Ishikawa (cell line): ENCODE results near the gene SMYD4.

Experiments
- CEBPB ChIP-seq: IDR thresholded peaks from 2 replicates; pipeline ENCODE4 v1.6.1; 2012
- CREB1 ChIP-seq: IDR thresholded peaks from 2 replicates; pipeline ENCODE4 v1.6.1; 2012; ENCODE audit warnings: low read depth
- EGR1 ChIP-seq: IDR thresholded peaks from 2 replicates; pipeline ENCODE4 v1.6.1; 2012
- EP300 ChIP-seq: IDR thresholded peaks from 2 replicates; pipeline ENCODE4 v1.6.1; 2012; ENCODE audit warnings: borderline replicate concordance
- FOXM1 ChIP-seq: IDR thresholded peaks from 2 replicates; pipeline ENCODE4 v1.6.1; 2012; ENCODE audit warnings: low read depth, borderline replicate concordance
- NFIC ChIP-seq: IDR thresholded peaks from 2 replicates; pipeline ENCODE4 v1.6.1; 2012
- RAD21 ChIP-seq: IDR thresholded peaks from 2 replicates; pipeline ENCODE4 v1.6.1; 2012; ENCODE audit warnings: low read depth
- TAF1 ChIP-seq: IDR thresholded peaks from 2 replicates; pipeline ENCODE4 v1.6.1; 2012; ENCODE audit warnings: low read depth, mild to moderate bottlenecking
- TCF12 ChIP-seq: IDR thresholded peaks from 2 replicates; pipeline ENCODE4 v1.6.1; 2012; ENCODE audit warnings: low read depth
- TEAD4 ChIP-seq: IDR thresholded peaks from 2 replicates; pipeline ENCODE4 v1.6.1; 2012
- YY1 ChIP-seq: IDR thresholded peaks from 2 replicates; pipeline ENCODE4 v1.6.1; 2012; ENCODE audit warnings: low read depth
- ZBTB7A ChIP-seq: IDR thresholded peaks from 2 replicates; pipeline ENCODE4 v1.6.1; 2012; ENCODE audit warnings: low read depth
- TF ChIP-seq, protein P1 (sequence below): IDR thresholded peaks from 2 replicates; pipeline ENCODE4 v1.6.1; 2012
- TF ChIP-seq, protein P2 (sequence below): IDR thresholded peaks from 2 replicates; pipeline ENCODE4 v1.6.1; 2012
- TF ChIP-seq, protein P3 (sequence below): IDR thresholded peaks from 2 replicates; pipeline ENCODE4 v1.6.1; 2012; ENCODE audit warnings: low read depth, mild to moderate bottlenecking

SMYD4 gene

DNA sequence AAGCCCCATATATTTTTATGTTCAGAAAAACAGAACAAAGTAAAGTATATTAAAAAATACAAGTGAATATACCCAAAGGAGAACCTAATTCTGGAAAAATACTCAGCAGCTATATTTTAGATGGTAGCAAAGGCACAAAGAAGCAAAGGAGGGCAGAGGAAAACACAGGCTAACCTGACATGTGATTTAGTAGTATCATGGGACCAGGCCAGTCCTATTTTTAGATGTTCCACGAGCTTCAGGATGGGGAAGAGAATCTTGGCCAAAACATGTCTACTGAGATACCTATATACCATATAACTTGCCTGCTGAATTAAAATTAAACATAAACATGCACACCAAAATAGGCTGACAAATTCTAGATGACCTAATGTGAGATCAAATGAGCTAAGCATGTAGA is 32.9 kb downstream of the SMYD4 start:
- no peak for TF ChIP-seq TAF1
- no peak for TF ChIP-seq RAD21
- no peak for TF ChIP-seq NFIC
- TF ChIP-seq, protein P1, sequence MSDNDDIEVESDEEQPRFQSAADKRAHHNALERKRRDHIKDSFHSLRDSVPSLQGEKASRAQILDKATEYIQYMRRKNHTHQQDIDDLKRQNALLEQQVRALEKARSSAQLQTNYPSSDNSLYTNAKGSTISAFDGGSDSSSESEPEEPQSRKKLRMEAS, result no peak
- no peak for TF ChIP-seq CEBPB
- TF ChIP-seq YY1, result no peak
- TF ChIP-seq ZBTB7A, result no peak
- no peak for TF ChIP-seq TCF12
- TF ChIP-seq FOXM1, result no peak

DNA sequence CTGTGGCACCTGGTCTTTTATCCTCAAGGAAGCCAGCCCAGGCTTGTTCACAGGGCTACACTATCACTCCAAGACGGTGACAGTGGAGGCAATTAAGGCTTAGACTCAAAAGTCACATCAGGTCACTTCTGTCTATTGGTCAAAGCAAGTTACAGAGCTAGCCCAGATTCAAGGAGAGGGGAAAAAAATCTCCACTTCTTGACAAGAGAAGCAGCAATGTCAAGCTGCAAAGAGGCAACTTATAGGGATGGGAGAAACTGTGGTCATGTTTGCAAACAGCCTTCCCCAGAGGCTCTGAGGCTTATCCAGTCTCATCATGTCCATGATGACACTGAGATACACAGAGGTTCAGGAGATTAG is 36.3 kb downstream of the SMYD4 start:
- TF ChIP-seq EP300 (no peak), TEAD4 (no peak), TCF12 (no peak), FOXM1 (no peak), RAD21 (no peak), CREB1 (no peak), ZBTB7A (no peak), NFIC (no peak)
- TF ChIP-seq, protein P1, result no peak
- TF ChIP-seq, protein P2, sequence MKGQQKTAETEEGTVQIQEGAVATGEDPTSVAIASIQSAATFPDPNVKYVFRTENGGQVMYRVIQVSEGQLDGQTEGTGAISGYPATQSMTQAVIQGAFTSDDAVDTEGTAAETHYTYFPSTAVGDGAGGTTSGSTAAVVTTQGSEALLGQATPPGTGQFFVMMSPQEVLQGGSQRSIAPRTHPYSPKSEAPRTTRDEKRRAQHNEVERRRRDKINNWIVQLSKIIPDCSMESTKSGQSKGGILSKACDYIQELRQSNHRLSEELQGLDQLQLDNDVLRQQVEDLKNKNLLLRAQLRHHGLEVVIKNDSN, result no peak

DNA sequence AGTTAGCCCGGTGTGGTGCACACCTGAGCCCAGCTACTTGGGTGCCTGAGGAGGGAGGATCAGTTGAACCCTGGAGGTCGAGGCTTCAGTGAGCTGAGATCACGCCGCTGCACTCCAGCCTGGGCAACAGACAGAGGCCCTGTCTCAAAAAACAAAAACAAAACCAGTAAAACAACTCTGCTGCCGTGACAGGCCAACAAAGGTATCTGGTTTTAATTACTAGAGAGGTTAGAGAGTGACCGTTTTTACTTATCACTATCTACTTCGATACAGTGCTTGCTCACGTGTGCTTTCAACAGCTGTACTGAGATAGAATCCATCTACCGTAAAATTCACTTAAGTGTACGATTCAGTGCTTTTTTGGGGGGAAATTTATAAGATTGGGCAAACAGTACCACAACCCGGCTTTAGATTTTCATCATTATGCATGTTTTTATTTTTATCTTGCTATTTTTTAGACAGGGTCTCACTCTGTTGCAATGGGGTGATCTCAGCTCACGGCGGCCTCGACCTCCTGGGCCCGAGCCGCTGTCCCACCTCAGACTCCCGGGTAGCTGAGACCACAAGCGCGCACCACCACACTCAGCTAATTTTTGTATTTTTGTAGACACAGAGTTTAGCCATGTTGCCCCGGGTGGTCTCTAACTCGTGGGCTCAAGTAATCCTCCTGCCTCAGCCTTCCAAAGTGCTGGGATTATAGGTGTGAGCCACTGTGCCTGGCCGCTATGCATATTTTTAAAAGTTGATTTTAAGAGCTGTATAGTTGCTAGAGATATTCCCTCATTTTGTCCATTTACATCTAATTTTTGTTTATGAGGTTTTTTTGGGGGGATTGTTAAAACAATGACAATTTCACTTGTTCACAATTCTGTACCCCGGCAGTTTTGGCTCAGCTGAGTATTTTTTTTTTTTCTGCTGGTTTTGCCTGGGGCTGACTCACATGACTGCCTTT is 36.9 kb downstream of the SMYD4 start:
- TF ChIP-seq, protein P1, result no peak
- TF ChIP-seq NFIC (no peak), TEAD4 (no peak)
- TF ChIP-seq, protein P2, result no peak

DNA sequence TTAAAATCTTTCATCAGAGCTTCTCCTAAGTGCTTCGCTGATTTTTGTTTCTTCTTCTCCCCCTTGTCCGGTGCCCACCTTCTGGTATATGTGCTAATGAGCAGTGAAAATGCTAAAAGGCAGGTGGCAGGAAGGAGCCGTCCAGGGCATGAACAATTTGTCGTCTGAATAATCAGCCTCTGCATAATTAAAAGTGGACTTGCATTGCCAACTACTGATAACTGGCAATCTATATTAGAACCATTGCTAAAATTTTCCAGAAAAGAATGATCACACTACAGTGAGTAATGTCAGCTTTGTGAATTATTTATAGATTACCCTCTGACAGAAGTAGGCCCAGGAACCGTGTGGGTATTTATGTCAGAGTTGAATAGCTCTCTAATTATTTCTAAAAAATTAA is 39.8 kb downstream of the SMYD4 start:
- TF ChIP-seq, protein P3, sequence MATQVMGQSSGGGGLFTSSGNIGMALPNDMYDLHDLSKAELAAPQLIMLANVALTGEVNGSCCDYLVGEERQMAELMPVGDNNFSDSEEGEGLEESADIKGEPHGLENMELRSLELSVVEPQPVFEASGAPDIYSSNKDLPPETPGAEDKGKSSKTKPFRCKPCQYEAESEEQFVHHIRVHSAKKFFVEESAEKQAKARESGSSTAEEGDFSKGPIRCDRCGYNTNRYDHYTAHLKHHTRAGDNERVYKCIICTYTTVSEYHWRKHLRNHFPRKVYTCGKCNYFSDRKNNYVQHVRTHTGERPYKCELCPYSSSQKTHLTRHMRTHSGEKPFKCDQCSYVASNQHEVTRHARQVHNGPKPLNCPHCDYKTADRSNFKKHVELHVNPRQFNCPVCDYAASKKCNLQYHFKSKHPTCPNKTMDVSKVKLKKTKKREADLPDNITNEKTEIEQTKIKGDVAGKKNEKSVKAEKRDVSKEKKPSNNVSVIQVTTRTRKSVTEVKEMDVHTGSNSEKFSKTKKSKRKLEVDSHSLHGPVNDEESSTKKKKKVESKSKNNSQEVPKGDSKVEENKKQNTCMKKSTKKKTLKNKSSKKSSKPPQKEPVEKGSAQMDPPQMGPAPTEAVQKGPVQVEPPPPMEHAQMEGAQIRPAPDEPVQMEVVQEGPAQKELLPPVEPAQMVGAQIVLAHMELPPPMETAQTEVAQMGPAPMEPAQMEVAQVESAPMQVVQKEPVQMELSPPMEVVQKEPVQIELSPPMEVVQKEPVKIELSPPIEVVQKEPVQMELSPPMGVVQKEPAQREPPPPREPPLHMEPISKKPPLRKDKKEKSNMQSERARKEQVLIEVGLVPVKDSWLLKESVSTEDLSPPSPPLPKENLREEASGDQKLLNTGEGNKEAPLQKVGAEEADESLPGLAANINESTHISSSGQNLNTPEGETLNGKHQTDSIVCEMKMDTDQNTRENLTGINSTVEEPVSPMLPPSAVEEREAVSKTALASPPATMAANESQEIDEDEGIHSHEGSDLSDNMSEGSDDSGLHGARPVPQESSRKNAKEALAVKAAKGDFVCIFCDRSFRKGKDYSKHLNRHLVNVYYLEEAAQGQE, result no peak
- no peak for TF ChIP-seq NFIC
- TF ChIP-seq TAF1, result no peak
- no peak for TF ChIP-seq RAD21
- no peak for TF ChIP-seq ZBTB7A
- TF ChIP-seq, protein P2, result no peak
- no peak for TF ChIP-seq CREB1
- TF ChIP-seq, protein P1, result no peak
- TF ChIP-seq CEBPB, result no peak
- no peak for TF ChIP-seq FOXM1
- no peak for TF ChIP-seq YY1
- no peak for TF ChIP-seq TEAD4
- TF ChIP-seq TCF12, result no peak
- TF ChIP-seq EP300, result no peak

DNA sequence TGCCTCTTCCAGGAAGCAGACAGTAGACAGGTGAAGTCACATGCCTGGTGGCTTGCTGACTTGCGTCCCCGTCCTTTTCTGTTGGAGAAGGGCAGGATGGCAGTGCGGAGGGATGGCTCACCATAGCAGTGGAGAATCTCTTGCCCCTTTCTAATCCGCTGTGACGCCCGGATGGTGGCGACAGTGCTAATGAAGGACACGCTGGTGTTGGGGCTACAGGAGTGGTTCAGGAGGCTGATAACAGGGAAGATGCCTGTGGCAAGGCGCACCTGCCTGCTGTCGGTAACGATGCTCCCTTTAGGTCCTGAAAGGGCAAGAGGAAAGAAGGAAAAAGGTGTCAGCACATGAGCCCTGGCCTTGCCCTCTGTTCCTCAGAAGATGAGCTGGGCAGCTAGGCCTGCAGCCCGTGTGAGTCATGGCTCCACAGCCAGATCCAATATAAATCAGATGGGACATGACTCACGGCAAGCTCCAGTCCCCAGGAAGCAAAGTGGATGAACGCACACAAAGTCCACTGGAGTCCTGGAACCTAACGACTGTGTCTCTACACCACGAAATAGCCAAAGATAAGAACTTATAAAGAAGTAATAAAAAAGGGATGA is 42.3 kb downstream of the SMYD4 start:
- no peak for TF ChIP-seq EP300
- TF ChIP-seq TCF12, result no peak
- no peak for TF ChIP-seq EGR1
- no peak for TF ChIP-seq NFIC
- TF ChIP-seq CREB1, result no peak
- TF ChIP-seq, protein P3, result no peak
- TF ChIP-seq TEAD4, result no peak
- TF ChIP-seq, protein P1, result no peak
- TF ChIP-seq, protein P2, result no peak
- no peak for TF ChIP-seq FOXM1
- no peak for TF ChIP-seq YY1
- TF ChIP-seq ZBTB7A, result no peak
- no peak for TF ChIP-seq CEBPB
- TF ChIP-seq RAD21, result no peak
- no peak for TF ChIP-seq TAF1
